Gastrocnemius medialis (tissue), 4 donors: ENCODE measurements around the gene DCST1. TPM values are rescaled to one million over a fixed set of nuclear protein-coding genes. Genes with fewer than 3 reads are reported as not detected.

Experiments
- ATAC-seq, 2 donors: fragments of 150-250 bp; one replicate each; pipeline ENCODE4 v1.9.1; 2016
- DNase-seq, 2 donors: peaks; one replicate each; pipeline ENCODE4 v3.0.0-alpha.2; 2019
- H3K27ac ChIP-seq, 4 donors: fragments of 200-600 bp; sonication (generic); 1 replicate in 1 of 4; 2 replicates in 3 of 4; pipeline ENCODE4 v1.5.1; 2016 to 2018; ENCODE audit warnings: mild to moderate bottlenecking in 2 of 4, moderate library complexity in 1 of 4
- H3K27me3 ChIP-seq, 3 donors: fragments of 200-600 bp; sonication (generic) in 2 of 3; 1 replicate in 1 of 3; 2 replicates in 2 of 3; pipeline versions ENCODE4 v1.5.1 to v1.6.0; 2016 to 2019; ENCODE audit warnings: mild to moderate bottlenecking in 1 of 3, moderate library complexity in 1 of 3
- H3K36me3 ChIP-seq, 2 donors: fragments of 200-600 bp; sonication (generic) in 1 of 2; one replicate each; pipeline ENCODE4 v1.5.1; 2017 to 2018
- H3K4me1 ChIP-seq, 2 donors: fragments of 200-600 bp; sonication (generic) in 1 of 2; one replicate each; pipeline ENCODE4 v1.5.1; 2016 to 2017; ENCODE audit warnings: mild to moderate bottlenecking in 2 of 2
- H3K4me3 ChIP-seq, 4 donors: fragments of 200-600 bp; sonication (generic) in 3 of 4; 1 replicate in 1 of 4; 2 replicates in 3 of 4; pipeline ENCODE4 v1.5.1; 2016 to 2019; ENCODE audit warnings: mild to moderate bottlenecking in 2 of 4
- H3K9me3 ChIP-seq, 3 donors: fragments of 200-600 bp; sonication (generic) in 2 of 3; 1 replicate in 1 of 3; 2 replicates in 2 of 3; pipeline ENCODE4 v1.5.1; 2016 to 2019
- POLR2A ChIP-seq, 2 donors: fragments of 450-650 bp; IDR thresholded peaks; one replicate each; pipeline ENCODE4 v1.6.1; 2017; ENCODE audit warnings: antibody characterized with exemption in 2 of 2, mild to moderate bottlenecking in 2 of 2, moderate library complexity in 2 of 2
- in situ Hi-C, 4 donors: fragments of 200-750 bp; cut with MboI; loops; one replicate each; pipeline versions ENCODE4 v1.15.0 to v1.8.0; 2017; ENCODE audit warnings: low sequenced_read_pairs in 4 of 4
- intact Hi-C: fragments of 100-400 bp; cut with DNase I; formaldehyde crosslinking; loops from one replicate; pipeline ENCODE4 v1.15.1; 2023; ENCODE audit warnings: low total_unique reads
- total RNA-seq, 4 donors: library from RNA; depleted of rRNA; stranded (reverse); fragments of >200 nt; gene quantifications; one replicate each; pipeline versions ENCODE4 v1.1.0 to v1.2.3, GENCODE V29; 2016
- TF ChIP-seq, protein P1 (sequence below), 5 experiments: fragments of 450-650 bp in 3 of 5; fragments of 200-600 bp in 2 of 5; sonication (generic) in 2 of 5; IDR thresholded peaks in 4 of 5; conservative IDR thresholded peaks in 1 of 5; 1 replicate in 4 of 5; 2 replicates in 1 of 5; pipeline ENCODE4 v1.5.1; 2016 to 2019; ENCODE audit warnings: antibody characterized with exemption in 5 of 5, mild to moderate bottlenecking in 3 of 5, moderate library complexity in 3 of 5

The DCST1 gene
- total RNA-seq, 4 donors from 2014 or later, result 0.13 to 0.35 TPM; not detected in 2

DNA sequence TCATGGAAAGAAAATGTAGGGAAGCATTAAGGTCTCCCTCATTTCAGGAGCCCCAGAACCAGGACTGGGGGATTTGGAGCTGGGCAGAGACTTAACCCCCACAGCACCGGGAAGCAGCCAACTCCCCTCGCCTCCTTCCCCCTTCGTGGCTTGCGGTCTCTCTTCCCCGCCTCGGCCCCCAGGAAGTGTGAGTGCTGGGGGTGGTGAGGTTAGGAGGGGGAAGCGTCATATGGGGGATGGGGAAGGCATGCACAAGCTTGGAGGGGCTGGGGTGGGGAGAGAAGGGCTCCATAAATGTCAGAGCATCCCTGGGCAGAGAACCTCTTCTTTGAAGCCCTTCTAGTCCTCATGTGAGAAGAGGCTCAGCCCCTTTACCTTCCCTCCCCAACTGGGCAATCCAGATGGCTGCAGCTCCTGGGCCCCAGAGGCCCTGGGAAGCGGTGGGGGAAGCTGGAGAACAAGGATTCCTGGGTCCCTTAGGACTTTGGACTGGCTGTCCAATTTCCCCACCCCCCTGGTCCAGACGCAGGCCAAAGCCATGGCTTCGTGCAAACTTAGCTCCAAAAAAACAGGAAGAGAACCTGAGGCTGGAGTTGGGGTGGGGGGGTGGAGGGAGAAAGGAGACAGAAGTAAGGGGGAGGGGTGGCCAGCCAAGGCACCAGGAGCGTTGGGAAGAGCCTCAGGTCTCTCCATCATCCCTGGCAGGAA, 23.3 kb upstream of the DCST1 start:
- peaks cover 59 to 72% of the 10 kb centered on the region in 2 donors for H3K4me1 ChIP-seq
- DNase-seq (no peak), ATAC-seq (no peak)
- peak overlapping the region; percentile 95 to 99 (median 98) for H3K27ac ChIP-seq
- intact Hi-C loops (no loop called here), in situ Hi-C loops (loop anchor here in 2 of 4 donors (10.0 kb wide), 1 partner anchor 46 kb away; the partner anchor contains the start of gene PYGO2 (in 2 of the 2))
- H3K27me3 ChIP-seq, result no peaks in the 10 kb centered on the region
- peaks cover 0 to 9% of the 10 kb centered on the region in 2 donors for H3K36me3 ChIP-seq
- peak overlapping the region in 2 of 4 donors; percentile 51 to 63 for H3K4me3 ChIP-seq
- H3K9me3 ChIP-seq, result no peaks in the 10 kb centered on the region
- no peak for TF ChIP-seq POLR2A (IDR thresholded peaks at IDR 0.05)
- TF ChIP-seq, protein P1, sequence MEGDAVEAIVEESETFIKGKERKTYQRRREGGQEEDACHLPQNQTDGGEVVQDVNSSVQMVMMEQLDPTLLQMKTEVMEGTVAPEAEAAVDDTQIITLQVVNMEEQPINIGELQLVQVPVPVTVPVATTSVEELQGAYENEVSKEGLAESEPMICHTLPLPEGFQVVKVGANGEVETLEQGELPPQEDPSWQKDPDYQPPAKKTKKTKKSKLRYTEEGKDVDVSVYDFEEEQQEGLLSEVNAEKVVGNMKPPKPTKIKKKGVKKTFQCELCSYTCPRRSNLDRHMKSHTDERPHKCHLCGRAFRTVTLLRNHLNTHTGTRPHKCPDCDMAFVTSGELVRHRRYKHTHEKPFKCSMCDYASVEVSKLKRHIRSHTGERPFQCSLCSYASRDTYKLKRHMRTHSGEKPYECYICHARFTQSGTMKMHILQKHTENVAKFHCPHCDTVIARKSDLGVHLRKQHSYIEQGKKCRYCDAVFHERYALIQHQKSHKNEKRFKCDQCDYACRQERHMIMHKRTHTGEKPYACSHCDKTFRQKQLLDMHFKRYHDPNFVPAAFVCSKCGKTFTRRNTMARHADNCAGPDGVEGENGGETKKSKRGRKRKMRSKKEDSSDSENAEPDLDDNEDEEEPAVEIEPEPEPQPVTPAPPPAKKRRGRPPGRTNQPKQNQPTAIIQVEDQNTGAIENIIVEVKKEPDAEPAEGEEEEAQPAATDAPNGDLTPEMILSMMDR (IDR thresholded peaks at IDR 0.05 in 4 of 5, conservative IDR thresholded peaks at IDR 0.05 in 1 of 5), result no peak

DNA sequence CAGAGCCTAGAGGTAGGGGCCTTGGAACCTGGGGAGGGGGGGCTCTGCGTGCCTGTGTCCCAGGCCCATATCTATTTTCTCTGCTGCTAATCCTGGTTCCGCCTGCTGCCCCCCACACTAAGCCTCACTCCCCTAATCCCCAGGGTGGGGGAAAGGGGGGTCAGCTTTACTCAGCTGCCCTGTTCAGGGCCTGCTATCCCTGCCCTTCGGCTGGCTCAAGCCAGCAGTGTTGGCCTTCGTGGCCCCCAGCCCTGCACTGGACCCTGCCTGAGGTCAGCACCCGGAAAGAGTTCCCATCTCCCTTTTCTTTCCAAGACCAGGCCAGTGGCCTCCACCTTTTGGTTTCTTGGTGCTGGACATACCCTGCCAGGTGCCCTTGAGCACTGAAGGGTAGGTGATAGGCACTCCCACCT, 22.6 kb upstream of the DCST1 start:
- no peaks in the 10 kb centered on the region for H3K9me3 ChIP-seq
- TF ChIP-seq, protein P1 (IDR thresholded peaks at IDR 0.05 in 4 of 5, conservative IDR thresholded peaks at IDR 0.05 in 1 of 5), result no peak
- no peak for TF ChIP-seq POLR2A (IDR thresholded peaks at IDR 0.05)
- ATAC-seq, result no peak
- peaks cover 0 to 13% of the 10 kb centered on the region in 2 donors for H3K36me3 ChIP-seq
- DNase-seq, result no peak
- peak overlapping the region in 1 of 4 donors; percentile 63 for H3K4me3 ChIP-seq
- intact Hi-C loops (no loop called here), in situ Hi-C loops (loop anchor here in 2 of 4 donors (10.0 kb wide), 1 partner anchor 46 kb away; the partner anchor contains the start of gene PYGO2 (in 2 of the 2))
- H3K4me1 ChIP-seq, result peaks cover 54 to 65% of the 10 kb centered on the region in 2 donors
- H3K27me3 ChIP-seq, result no peaks in the 10 kb centered on the region
- peak overlapping the region; percentile 95 to 99 (median 98) for H3K27ac ChIP-seq

DNA sequence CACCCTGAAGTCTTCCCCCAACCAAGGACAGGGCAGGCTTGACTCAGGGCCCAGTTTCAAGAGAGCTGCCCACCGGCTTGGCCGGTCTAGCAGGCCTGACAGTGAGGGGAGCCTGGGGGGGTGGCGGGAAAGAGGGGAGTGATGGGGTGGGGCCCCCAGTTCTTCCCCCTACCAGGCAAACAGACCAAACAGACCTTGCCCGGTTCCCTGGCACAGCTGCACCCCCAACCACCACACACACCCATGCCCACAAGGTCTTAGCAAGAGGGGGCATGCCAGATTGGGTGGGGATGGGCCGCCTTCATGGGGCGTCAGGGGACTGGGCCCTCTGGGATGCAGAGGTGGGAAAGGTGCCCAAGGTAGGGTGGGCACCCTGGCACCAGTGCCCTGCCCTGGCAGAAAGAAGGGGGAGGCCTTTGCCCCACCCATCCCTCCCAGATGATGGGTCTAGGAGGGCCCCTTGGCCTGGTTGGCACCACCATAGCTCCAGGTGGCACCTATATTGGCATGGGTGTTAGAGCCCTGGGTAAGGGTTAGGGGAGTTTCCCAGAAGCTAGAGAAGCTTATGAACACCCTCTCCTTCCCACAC, 22.1 kb upstream of the DCST1 start:
- DNase-seq (no peak), ATAC-seq (no peak)
- intact Hi-C loops, result no loop called here
- Histone ChIP-seq H3K27ac (peak overlapping the region; percentile 95 to 99 (median 98)), H3K36me3 (peaks cover 0 to 13% of the 10 kb centered on the region in 2 donors), H3K27me3 (no peaks in the 10 kb centered on the region), H3K4me3 (no peak overlapping the region), H3K4me1 (peaks cover 50 to 62% of the 10 kb centered on the region in 2 donors), H3K9me3 (no peaks in the 10 kb centered on the region)
- in situ Hi-C loops, result loop anchor here in 2 of 4 donors (10.0 kb wide), 1 partner anchor 47 kb away; the partner anchor contains the start of gene PYGO2 (in 2 of the 2)
- TF ChIP-seq, protein P1 (IDR thresholded peaks at IDR 0.05 in 4 of 5, conservative IDR thresholded peaks at IDR 0.05 in 1 of 5), result no peak
- TF ChIP-seq POLR2A (IDR thresholded peaks at IDR 0.05), result no peak

DNA sequence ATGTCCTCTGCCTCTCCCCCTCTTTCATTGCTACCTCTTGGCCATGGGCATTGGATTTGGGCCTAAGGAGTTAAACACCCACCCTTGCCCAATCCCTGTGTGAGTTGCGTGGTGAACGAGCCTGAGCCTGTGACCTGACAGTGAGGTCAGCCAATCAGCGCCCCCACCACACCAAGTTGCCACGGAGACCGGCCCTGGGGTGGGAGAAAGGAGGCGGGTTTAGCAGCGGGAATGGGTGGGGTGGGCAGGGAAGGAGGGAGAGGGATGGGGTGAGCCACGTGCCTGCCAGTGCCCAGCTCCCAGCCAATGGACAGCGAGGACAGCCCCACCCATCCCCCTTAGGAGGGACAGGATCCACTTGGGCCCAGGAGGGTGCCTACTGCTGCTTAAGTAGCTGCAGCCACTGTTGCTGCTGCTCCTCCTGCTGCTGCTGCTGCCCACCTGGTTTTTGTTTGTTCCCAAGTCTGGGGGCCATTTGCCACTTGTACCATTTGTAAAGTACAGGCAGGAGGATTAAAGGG, 21.5 kb upstream of the DCST1 start:
- TF ChIP-seq, protein P1 (IDR thresholded peaks at IDR 0.05 in 4 of 5, conservative IDR thresholded peaks at IDR 0.05 in 1 of 5), result no peak
- no peak for TF ChIP-seq POLR2A (IDR thresholded peaks at IDR 0.05)
- H3K4me3 ChIP-seq, result no peak overlapping the region
- no peaks in the 10 kb centered on the region for H3K27me3 ChIP-seq
- intact Hi-C loops (no loop called here), in situ Hi-C loops (loop anchor here in 2 of 4 donors (10.0 kb wide), 1 partner anchor 47 kb away; the partner anchor contains the start of gene PYGO2 (in 2 of the 2))
- ATAC-seq, result no peak
- peaks cover 0 to 13% of the 10 kb centered on the region in 2 donors for H3K36me3 ChIP-seq
- peak overlapping the region; percentile 95 to 99 (median 98) for H3K27ac ChIP-seq
- DNase-seq, result peak; percentile 53 to 74
- H3K9me3 ChIP-seq, result no peaks in the 10 kb centered on the region
- peaks cover 50 to 62% of the 10 kb centered on the region in 2 donors for H3K4me1 ChIP-seq
